ENCODE data around the gene ABCC5. TPM values are rescaled to one million over a fixed set of nuclear protein-coding genes. Genes with fewer than 3 reads are reported as not detected.
"Not testable (repeated sequence)": the region's sequence is repeated elsewhere in the genome, so short reads cannot be mapped to it uniquely, and the experiment has no call there.

ABCC5 gene
- total RNA-seq, 1 donor from 2014 or later: 18.0 TPM

DNA sequence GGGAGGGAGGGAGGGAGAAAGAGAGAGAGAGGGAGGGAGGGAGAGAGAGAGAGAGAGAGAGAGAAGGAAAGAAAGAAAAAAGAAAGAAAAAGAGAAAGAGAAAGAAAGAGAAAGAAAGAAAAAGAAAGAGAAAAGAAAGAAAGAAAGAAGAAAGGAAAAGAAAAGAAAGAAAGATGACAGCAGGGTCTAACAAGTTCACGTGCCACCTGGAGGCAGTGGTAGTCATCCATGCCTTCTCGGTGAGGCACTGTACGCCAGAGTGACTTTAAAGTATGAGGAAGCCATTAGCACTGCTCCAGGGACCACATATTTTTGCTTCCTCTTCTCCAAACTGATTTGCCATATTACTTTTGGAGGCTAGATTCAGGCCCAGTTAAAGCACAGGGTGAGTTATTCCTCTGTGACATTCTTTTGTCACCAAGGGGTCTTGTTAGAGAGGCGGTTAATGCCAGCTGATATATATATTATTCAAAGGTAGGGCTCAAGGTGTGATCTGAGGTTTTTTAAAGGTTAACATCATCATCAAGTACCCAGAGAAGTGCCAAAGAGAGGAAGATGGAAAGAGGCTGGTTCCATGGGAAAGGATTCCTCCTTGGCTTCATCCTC, 13.6 kb upstream of the ABCC5 start, which contains the start of gene HTR3D:
Gene HTR3D, plus strand, starts transcription at position 556 of the 606 bp plus-strand sequence. Its CDS starts 0 bp downstream, at position 556.
- peaks cover 5% of the 10 kb centered on the region for H3K27me3 Mint-ChIP-seq (ENCODE audit: insufficient read depth)
- intact Hi-C loops (cut with micrococcal nuclease): no loop called here
- DNase-seq (ENCODE audit: low spot score): no peak
- no peaks in the 10 kb centered on the region for H3K4me1 Mint-ChIP-seq (ENCODE audit: low read depth)
- no peak within 1 kb of the TSS for H3K27ac Mint-ChIP-seq
- no peaks in the 10 kb centered on the region for H3K36me3 Mint-ChIP-seq (ENCODE audit: low read depth)
- no peak within 1 kb of the TSS for H3K4me3 Mint-ChIP-seq
- no peaks in the 10 kb centered on the region for H3K9me3 Mint-ChIP-seq

DNA sequence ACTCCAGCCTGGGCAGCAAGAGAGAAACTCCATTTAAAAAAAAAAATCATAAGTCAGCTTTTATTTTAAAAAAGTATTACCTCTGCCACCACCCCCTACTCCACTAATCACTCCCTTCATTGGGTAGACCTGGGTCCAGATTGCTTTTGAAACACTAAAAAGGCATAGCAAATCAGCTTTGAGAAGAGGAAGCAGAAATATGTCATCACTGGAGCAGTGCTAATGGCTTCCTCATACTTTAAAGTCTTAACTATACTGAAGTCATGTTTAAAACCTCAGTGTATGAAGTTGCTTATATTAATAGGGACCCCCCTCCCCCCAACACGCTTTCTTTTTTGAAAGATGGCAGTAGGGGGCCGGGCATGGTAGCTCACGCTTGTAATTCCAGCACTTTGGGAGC, 12.9 kb upstream of the ABCC5 start:
- H3K4me3 Mint-ChIP-seq: no peak overlapping the region
- peaks cover 5% of the 10 kb centered on the region for H3K27me3 Mint-ChIP-seq (ENCODE audit: insufficient read depth)
- DNase-seq (ENCODE audit: low spot score): no peak
- no peak overlapping the region for H3K27ac Mint-ChIP-seq
- H3K9me3 Mint-ChIP-seq: no peaks in the 10 kb centered on the region
- no peaks in the 10 kb centered on the region for H3K36me3 Mint-ChIP-seq (ENCODE audit: low read depth)
- no peaks in the 10 kb centered on the region for H3K4me1 Mint-ChIP-seq (ENCODE audit: low read depth)
- intact Hi-C loops (cut with micrococcal nuclease): no loop called here

DNA sequence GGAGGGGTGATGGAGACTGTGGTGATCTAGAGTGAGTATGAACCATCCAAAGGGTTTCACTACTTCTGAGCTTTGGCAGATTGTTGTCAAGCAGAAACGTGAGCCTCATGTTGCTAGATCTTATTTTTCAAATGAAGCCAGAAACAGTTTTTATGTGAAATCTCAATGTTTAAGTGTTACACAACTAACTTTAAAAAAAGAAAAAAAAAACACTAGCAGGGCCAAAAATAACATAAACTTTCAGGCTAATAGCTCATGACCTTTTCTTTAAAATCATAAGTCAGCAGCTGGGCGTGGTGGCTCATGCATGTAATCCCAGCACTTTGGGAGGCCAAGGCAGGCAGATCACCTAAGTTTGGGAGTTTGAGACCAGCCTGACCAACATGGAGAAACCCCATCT, 11.8 kb upstream of the ABCC5 start:
- DNase-seq (ENCODE audit: low spot score): no peak
- Mint-ChIP-seq H3K4me1 (ENCODE audit: low read depth) (no peaks in the 10 kb centered on the region), H3K4me3 (no peak overlapping the region), H3K27ac (no peak overlapping the region), H3K9me3 (no peaks in the 10 kb centered on the region), H3K27me3 (ENCODE audit: insufficient read depth) (peaks cover 5% of the 10 kb centered on the region), H3K36me3 (ENCODE audit: low read depth) (no peaks in the 10 kb centered on the region)
- intact Hi-C loops (cut with micrococcal nuclease): no loop called here

DNA sequence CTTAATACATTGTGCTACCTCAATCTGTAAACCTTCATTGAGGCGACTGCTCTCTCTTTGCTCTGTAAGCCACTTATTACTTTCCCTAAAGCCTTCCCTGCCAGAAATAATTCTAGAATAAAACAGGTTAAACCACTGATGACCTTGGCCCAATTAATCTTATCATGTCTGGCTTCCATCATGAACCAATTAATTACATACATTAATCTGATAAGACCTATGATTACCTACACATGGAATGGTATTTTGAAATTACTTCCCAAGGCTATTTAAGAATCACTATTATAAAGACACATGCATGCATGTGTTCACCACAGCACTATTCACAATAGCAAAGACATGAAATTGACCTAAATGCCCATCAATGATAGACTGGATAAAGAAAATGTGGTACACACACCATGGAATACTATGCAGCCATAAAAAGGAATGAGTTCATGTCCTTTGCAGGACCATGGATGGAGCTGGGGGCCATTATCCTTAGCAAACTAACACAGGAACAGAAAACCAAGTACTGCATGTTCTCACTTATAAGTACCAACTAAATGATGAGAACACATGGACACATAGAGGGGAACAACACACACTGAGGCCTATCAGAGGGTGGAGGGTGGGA, 10.7 kb upstream of the ABCC5 start:
- DNase-seq (ENCODE audit: low spot score); H3K9me3 Mint-ChIP-seq; intact Hi-C loops (cut with micrococcal nuclease); H3K27me3 Mint-ChIP-seq (ENCODE audit: insufficient read depth); H3K4me3 Mint-ChIP-seq; H3K4me1 Mint-ChIP-seq (ENCODE audit: low read depth); H3K36me3 Mint-ChIP-seq (ENCODE audit: low read depth); H3K27ac Mint-ChIP-seq: not testable (repeated sequence)

DNA sequence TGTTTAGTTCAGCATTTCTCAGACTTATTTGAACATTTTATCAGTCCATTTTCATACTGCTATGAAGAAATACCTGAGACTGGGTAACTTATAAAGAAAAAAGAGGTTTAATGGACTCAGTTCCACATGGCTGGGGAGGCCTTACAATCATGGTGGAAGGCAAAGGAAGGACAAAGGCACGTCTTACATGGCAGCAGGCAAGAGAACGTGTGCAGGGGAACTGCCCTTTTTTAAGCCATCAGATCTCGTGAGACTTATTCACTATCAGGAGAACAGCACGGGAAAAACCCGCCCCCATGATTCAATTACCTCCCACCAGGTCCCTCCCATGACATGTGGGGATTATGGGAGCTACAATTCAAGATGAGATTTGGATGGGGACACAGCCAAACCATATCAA, 7.6 kb upstream of the ABCC5 start:
- H3K4me1 Mint-ChIP-seq (ENCODE audit: low read depth); H3K9me3 Mint-ChIP-seq; DNase-seq (ENCODE audit: low spot score); H3K4me3 Mint-ChIP-seq; H3K27ac Mint-ChIP-seq; H3K27me3 Mint-ChIP-seq (ENCODE audit: insufficient read depth); H3K36me3 Mint-ChIP-seq (ENCODE audit: low read depth); intact Hi-C loops (cut with micrococcal nuclease): not testable (repeated sequence)

DNA sequence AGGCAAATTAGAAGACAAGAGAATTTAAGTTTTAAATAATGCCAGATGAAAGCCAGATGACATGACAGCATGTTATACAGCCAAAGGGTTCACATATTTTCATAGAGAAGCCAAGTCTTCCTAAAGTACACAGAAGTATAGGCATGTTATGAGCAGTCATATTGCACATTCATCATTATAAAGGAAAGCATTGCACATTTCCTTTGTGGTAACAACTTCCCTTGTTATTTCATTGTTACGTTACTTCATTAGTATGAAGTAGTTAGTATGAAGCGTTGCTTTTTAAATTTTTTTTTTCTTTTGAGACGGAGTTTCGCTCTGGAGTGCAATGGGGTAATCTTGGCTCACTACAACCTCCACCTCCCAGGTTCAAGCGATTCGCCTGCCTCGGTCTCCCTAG, 4.6 kb upstream of the ABCC5 start:
- H3K4me1 Mint-ChIP-seq (ENCODE audit: low read depth): peaks cover 13% of the 10 kb centered on the region
- DNase-seq (ENCODE audit: low spot score): no peak
- no peak overlapping the region for H3K4me3 Mint-ChIP-seq
- intact Hi-C loops (cut with micrococcal nuclease): no loop called here
- H3K36me3 Mint-ChIP-seq (ENCODE audit: low read depth): no peaks in the 10 kb centered on the region
- peaks cover 20% of the 10 kb centered on the region for H3K27me3 Mint-ChIP-seq (ENCODE audit: insufficient read depth)
- no peaks in the 10 kb centered on the region for H3K9me3 Mint-ChIP-seq
- H3K27ac Mint-ChIP-seq: no peak overlapping the region

DNA sequence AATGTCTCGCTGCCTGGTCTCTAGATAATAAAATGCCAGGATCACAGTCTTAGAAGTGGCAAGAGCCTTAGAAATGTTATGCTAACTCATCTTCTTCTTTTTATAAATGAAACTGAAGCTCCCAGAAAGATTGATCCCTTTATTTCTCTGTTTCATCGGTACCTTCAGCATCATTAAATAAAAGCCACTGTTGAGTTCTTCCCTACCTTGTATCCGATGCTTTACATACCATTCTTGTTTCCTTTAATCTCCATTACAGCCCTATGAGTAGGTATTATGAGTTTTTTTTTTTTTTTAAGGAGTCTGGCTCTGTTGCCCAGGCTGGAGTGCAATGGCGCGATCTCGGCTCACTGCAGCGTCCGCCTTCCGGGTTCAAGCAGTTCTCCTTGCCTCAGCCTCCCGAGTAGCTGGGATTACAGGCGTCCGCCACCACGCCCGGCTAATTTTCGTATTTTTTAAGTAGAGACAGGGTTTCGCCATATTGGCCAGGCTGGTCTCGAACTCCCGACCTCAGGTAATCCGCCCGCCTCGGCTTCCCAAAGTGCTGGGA, 815 bp upstream of the ABCC5 start:
- Mint-ChIP-seq H3K27ac (peak overlapping the region; percentile 85), H3K4me3 (peak overlapping the region; percentile 99), H3K9me3 (no peaks in the 10 kb centered on the region), H3K4me1 (ENCODE audit: low read depth) (peaks cover 30% of the 10 kb centered on the region), H3K36me3 (ENCODE audit: low read depth) (peaks cover 1% of the 10 kb centered on the region), H3K27me3 (ENCODE audit: insufficient read depth) (peaks cover 23% of the 10 kb centered on the region)
- DNase-seq (ENCODE audit: low spot score): no peak
- intact Hi-C loops (cut with micrococcal nuclease): loop anchor here (5.0 kb wide), 4 partner anchors 321 to 1264 kb away; partner anchors contain the start of gene YEATS2

DNA sequence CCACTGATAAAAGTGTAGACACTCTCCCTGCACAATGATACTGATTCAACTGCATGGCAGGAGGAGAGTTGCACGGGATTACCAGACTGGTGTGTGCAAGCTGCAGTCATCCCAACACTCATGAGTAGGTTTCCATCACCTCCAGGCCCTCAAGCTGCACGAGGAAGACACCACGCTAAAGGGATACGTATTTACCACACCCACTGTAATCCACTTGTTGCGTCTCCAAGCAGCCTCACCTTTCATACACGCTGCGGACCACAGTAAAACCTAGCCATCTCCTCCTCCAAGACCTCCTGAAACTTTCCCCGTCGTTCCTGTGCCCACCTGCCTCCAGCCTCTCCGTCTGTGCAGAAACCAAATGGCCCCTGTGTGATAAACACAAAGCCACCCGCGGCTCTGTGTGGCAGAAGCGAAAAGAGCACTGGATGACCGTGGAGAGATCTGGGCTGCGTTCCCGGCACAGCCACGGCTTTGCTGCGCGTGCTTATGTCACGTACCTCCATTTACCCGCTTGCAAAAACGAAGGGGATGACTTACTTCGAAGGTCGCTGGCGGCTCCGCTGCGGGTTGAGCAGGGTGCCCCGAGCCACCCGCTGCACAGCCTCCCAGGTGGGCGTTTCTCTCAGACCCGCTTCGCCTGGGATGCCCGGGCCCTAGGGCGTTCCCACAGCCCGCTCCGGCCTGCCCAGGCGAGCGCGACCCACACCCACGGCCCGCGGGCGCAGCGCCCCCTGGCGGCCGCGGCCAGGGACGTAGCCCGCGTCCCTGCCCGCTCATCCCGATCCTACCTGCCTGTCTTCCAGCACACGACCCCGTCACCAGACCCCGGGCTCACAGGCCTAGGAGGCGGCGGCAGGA, 643 bp downstream of the ABCC5 start:
- intact Hi-C loops (cut with micrococcal nuclease): loop anchor here (1.0 to 5.0 kb wide), 14 partner anchors 118 to 1265 kb away; partner anchors contain the start of genes ABCF3, AP2M1, EIF2B5 and PARL
- Mint-ChIP-seq H3K4me3 (peak overlapping the region; percentile 99), H3K36me3 (ENCODE audit: low read depth) (peaks cover 8% of the 10 kb centered on the region), H3K27ac (peak overlapping the region; percentile 85), H3K27me3 (ENCODE audit: insufficient read depth) (peaks cover 23% of the 10 kb centered on the region), H3K9me3 (no peaks in the 10 kb centered on the region), H3K4me1 (ENCODE audit: low read depth) (peaks cover 25% of the 10 kb centered on the region)
- peak; percentile 58 for DNase-seq (ENCODE audit: low spot score)

DNA sequence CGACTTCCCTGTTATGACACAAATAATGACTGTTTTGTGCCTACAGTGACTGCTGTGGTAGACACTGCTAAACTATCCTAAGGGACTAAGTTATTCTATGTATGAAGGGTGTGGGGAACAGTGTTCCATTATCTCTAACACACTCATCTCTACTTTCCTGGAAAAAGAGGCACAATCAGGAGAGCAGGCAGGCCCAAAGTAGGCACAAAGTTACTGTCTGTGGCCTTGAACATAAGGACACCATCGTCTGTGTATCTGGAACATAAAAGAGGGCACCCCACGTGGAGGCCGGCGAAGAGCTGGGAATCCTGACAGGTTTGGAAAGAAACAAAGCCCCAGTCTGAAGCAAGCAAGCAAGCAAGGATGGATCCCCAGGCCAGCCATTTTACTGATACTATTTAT, 1.5 kb downstream of the ABCC5 start:
- peaks cover 20% of the 10 kb centered on the region for H3K27me3 Mint-ChIP-seq (ENCODE audit: insufficient read depth)
- peaks cover 25% of the 10 kb centered on the region for H3K4me1 Mint-ChIP-seq (ENCODE audit: low read depth)
- no peaks in the 10 kb centered on the region for H3K9me3 Mint-ChIP-seq
- no peak for DNase-seq (ENCODE audit: low spot score)
- peaks cover 8% of the 10 kb centered on the region for H3K36me3 Mint-ChIP-seq (ENCODE audit: low read depth)
- H3K4me3 Mint-ChIP-seq: peak overlapping the region; percentile 99
- intact Hi-C loops (cut with micrococcal nuclease): loop anchor here (2.0 to 5.0 kb wide), 6 partner anchors 273 to 1266 kb away; partner anchors contain the start of gene YEATS2
- no peak overlapping the region for H3K27ac Mint-ChIP-seq

DNA sequence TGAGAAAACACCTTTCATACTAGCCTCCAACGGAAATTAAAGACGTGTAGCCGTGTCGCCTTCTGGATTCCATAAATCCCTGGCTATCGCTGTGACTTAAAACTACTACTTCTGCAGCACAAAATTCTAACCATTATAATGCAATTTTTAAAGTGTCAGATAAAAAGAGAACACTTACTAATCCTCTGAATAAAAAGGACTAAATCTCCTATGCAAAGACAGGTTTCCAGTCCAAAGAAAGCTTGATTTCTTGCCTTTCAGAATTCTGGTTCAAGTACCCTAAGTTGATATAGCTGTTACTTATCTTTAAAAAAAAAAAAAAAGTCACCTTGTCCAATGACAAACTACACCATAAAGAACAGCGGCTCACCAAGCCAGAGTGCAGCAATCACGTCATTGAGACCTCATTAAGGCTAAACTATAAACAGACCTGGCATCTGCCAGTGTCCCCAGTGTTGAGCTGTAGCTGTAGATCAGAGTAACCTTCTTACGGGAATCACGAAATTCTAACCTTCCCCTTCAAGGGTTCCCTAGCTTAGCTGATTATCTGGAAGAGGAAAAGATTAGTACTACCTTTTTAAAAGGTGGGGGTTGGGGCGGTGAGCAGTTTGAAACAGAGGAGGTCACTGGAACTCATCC, 2.2 kb downstream of the ABCC5 start:
- Mint-ChIP-seq H3K4me1 (ENCODE audit: low read depth) (peaks cover 25% of the 10 kb centered on the region), H3K27ac (no peak overlapping the region), H3K27me3 (ENCODE audit: insufficient read depth) (peaks cover 17% of the 10 kb centered on the region), H3K4me3 (peak overlapping the region; percentile 99), H3K36me3 (ENCODE audit: low read depth) (peaks cover 8% of the 10 kb centered on the region), H3K9me3 (no peaks in the 10 kb centered on the region)
- intact Hi-C loops (cut with micrococcal nuclease): loop anchor here (2.0 to 5.0 kb wide), 6 partner anchors 273 to 1267 kb away; partner anchors contain the start of gene YEATS2
- no peak for DNase-seq (ENCODE audit: low spot score)

DNA sequence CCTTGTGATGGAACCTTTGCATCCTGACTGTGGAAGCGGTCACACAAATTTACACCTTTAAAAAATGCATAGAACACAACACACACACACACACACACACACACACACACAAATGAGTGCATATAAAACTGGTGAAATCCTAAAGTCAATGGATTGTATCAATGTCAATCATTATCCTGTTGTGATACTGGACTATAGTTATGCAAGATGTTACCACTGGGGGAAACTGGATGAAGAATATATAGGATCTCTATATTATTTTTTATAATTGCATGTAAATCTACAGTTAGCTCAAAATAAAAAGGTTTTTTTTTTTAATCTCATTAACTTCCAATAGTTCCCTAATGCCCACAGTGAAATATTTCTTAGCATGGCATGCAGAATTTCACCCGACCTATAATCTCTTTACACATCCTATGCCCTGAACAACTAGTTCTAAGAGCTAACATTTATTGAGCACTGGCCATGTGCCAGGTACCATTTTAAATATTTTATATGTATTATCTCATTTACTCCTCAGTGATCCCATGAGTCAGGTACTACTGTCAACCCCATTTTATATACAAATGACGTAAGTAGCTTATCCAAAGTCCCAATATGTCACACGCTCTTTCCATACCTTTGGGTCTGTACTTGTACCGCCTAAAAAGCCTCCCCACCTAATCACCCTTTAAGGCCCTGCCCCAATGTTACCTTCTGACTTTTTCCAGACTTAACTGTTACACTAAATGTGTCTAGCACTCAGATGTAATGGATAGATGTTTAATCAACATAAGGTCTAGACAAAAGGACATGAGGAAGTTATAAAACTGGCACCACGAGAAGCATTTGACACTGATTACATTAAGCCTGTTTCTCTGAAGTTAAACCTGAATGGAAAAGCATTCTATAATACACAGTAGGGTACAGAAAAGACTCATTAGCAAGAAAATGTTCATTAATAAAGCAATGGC, 5.5 kb downstream of the ABCC5 start:
- no peaks in the 10 kb centered on the region for H3K9me3 Mint-ChIP-seq
- no peak overlapping the region for H3K4me3 Mint-ChIP-seq
- peaks cover 10% of the 10 kb centered on the region for H3K36me3 Mint-ChIP-seq (ENCODE audit: low read depth)
- DNase-seq (ENCODE audit: low spot score): no peak
- no peak overlapping the region for H3K27ac Mint-ChIP-seq
- peaks cover 16% of the 10 kb centered on the region for H3K4me1 Mint-ChIP-seq (ENCODE audit: low read depth)
- peaks cover 2% of the 10 kb centered on the region for H3K27me3 Mint-ChIP-seq (ENCODE audit: insufficient read depth)
- intact Hi-C loops (cut with micrococcal nuclease): no loop called here
